Neural cell (in vitro differentiated cells): ENCODE data around the gene ACD.

ENCODE experiments used
- POLR2AphosphoS5 ChIP-seq: IDR thresholded peaks from 2 replicates; pipeline ENCODE4 v1.6.1; 2012
- TAF1 ChIP-seq: IDR thresholded peaks from 2 replicates; pipeline ENCODE4 v1.6.1; 2012; ENCODE audit warnings: low read depth
- TF ChIP-seq, protein P1 (sequence below): fragments of 450-650 bp; IDR thresholded peaks from 2 replicates; pipeline ENCODE4 v1.5.1; 2014; ENCODE audit warnings: antibody characterized with exemption, mild to moderate bottlenecking, moderate library complexity; ENCODE audit not compliant: poor library complexity, severe bottlenecking

GRCh38 chr16:67676516-67676915 lies 16.5 kb upstream of the ACD start:
- TF ChIP-seq, protein P1, sequence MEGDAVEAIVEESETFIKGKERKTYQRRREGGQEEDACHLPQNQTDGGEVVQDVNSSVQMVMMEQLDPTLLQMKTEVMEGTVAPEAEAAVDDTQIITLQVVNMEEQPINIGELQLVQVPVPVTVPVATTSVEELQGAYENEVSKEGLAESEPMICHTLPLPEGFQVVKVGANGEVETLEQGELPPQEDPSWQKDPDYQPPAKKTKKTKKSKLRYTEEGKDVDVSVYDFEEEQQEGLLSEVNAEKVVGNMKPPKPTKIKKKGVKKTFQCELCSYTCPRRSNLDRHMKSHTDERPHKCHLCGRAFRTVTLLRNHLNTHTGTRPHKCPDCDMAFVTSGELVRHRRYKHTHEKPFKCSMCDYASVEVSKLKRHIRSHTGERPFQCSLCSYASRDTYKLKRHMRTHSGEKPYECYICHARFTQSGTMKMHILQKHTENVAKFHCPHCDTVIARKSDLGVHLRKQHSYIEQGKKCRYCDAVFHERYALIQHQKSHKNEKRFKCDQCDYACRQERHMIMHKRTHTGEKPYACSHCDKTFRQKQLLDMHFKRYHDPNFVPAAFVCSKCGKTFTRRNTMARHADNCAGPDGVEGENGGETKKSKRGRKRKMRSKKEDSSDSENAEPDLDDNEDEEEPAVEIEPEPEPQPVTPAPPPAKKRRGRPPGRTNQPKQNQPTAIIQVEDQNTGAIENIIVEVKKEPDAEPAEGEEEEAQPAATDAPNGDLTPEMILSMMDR: no peak
- no peak for TF ChIP-seq TAF1
- TF ChIP-seq POLR2AphosphoS5: no peak
